ENCODE measurements around the gene RGS17.

RGS17 gene

DNA sequence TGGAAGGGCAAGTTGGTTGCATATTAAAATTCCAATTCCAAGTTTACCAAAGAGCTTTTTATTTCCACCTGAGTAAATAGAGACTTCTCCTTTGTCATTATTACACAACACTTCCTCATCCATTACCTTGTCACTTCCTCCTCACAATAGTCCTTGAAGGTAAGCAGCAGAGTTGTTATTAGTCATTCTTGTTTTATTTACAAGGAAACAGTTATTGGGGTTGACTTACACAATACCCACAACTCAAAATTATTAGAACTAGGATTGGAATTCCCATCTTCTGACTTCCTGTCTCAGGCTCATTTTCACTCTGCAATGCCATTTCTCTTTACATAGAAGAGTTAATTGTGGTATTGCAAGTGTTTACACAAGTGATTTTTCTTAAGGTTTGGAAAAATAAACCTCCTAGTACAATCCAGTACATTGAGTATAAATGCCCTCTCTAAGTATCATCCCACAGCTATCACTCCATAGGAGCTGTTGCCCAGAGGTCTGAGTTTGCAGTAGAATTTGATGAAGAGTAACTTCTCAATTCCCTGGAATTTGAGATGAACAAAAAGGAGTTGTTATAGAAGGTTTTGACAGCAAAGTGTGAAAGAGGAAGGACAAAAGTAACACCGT lies 99.6 kb downstream of the RGS17 start:
- H3K4me3 ChIP-seq (ENCODE audit: low read depth, low read length), result no peak overlapping the region
- TF ChIP-seq, protein P1, sequence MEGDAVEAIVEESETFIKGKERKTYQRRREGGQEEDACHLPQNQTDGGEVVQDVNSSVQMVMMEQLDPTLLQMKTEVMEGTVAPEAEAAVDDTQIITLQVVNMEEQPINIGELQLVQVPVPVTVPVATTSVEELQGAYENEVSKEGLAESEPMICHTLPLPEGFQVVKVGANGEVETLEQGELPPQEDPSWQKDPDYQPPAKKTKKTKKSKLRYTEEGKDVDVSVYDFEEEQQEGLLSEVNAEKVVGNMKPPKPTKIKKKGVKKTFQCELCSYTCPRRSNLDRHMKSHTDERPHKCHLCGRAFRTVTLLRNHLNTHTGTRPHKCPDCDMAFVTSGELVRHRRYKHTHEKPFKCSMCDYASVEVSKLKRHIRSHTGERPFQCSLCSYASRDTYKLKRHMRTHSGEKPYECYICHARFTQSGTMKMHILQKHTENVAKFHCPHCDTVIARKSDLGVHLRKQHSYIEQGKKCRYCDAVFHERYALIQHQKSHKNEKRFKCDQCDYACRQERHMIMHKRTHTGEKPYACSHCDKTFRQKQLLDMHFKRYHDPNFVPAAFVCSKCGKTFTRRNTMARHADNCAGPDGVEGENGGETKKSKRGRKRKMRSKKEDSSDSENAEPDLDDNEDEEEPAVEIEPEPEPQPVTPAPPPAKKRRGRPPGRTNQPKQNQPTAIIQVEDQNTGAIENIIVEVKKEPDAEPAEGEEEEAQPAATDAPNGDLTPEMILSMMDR (IDR thresholded peaks at IDR 0.05; ENCODE audit: insufficient read depth, low read length, missing control alignments), result no peak
- POLR2A ChIA-PET, result no interaction called here
- CTCF ChIA-PET, result interaction anchor here (0.8 to 4.5 kb wide), 12 partner anchors 13 to 1122 kb away, joined by 3 to 69 read pairs (median 3); no protein-coding TSS in a partner anchor
- DNase-seq (ENCODE audit: low read depth, low spot score), result no peak

DNA sequence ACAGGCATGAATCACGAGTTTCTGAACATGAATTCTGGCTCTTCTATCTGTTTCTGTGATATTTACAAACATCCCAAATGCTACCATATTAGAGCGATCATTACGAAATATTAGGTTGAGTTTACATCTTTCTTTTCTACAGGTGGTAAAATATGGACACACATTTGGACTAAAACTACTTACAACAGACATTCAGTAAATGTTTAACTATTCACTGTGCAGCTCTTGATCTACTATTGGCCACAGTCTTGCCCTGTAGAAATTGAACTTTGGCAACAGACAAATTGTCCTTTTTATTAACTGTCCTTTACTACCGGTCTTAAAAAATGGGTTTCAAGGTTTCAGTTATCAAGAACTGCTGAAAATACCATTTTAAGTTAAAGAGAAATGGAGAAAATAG lies 102.1 kb downstream of the RGS17 start:
- TF ChIP-seq, protein P1 (IDR thresholded peaks at IDR 0.05; ENCODE audit: insufficient read depth, low read length, missing control alignments), result no peak
- CTCF ChIA-PET, result interaction anchor here (1.4 kb wide), 1 partner anchor 82 kb away, joined by 4 read pairs; no protein-coding TSS in a partner anchor
- no peak overlapping the region for H3K4me3 ChIP-seq (ENCODE audit: low read depth, low read length)
- POLR2A ChIA-PET, result interaction anchor here (0.6 kb wide), 1 partner anchor 106 kb away, joined by 3 read pairs; no protein-coding TSS in a partner anchor
- DNase-seq (ENCODE audit: low read depth, low spot score), result no peak

DNA sequence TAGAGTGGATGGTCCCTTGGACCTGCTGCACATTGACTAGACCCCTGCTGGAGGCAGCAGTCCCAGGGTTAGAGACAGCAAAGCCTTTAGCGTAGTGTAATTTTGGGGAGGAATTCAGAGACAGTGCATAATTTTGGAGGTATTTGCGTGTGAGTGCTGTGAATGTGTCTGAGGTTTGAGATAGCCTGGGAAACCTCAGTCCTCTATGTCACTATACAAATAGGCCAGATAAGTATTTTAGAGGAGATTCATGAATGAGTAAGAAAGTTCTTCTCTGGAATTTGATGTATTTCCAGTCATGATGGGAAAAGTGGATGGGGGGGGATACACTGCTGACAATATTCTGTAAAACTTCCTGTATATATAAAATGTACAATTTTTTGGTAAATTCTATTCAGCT lies 102.8 kb downstream of the RGS17 start:
- DNase-seq (ENCODE audit: low read depth, low spot score), result no peak
- ChIA-PET CTCF (interaction anchor here (1.4 kb wide), 1 partner anchor 82 kb away, joined by 4 read pairs; no protein-coding TSS in a partner anchor), POLR2A (interaction anchor here (0.6 kb wide), 1 partner anchor 107 kb away, joined by 3 read pairs; no protein-coding TSS in a partner anchor)
- no peak overlapping the region for H3K4me3 ChIP-seq (ENCODE audit: low read depth, low read length)
- TF ChIP-seq, protein P1 (IDR thresholded peaks at IDR 0.05; ENCODE audit: insufficient read depth, low read length, missing control alignments), result no peak

DNA sequence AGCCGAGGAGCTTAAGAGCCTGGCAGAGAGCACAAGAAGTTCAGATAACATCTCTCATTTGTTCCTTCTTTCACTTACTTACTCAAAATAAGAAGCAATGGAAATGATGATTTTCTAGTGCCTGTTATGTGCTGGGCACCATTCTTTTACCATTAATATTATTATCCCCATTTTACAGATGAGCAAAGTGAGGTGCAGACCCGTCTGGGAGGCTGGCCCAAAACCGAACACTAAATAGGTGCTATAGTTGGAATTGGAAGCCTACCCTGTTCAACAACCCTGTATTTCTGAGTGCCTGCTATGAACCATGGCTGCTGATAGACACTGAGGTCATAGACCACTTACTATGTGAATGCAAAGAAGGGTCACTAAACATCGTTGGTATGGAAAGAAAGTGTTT lies 103.6 kb downstream of the RGS17 start:
- no peak for DNase-seq (ENCODE audit: low read depth, low spot score)
- no peak overlapping the region for H3K4me3 ChIP-seq (ENCODE audit: low read depth, low read length)
- TF ChIP-seq, protein P1 (IDR thresholded peaks at IDR 0.05; ENCODE audit: insufficient read depth, low read length, missing control alignments), result no peak
- CTCF ChIA-PET, result interaction anchor here (1.4 to 3.2 kb wide), 3 partner anchors 14 to 75 kb away, joined by 3 to 12 read pairs (median 9); no protein-coding TSS in a partner anchor
- POLR2A ChIA-PET, result no interaction called here

DNA sequence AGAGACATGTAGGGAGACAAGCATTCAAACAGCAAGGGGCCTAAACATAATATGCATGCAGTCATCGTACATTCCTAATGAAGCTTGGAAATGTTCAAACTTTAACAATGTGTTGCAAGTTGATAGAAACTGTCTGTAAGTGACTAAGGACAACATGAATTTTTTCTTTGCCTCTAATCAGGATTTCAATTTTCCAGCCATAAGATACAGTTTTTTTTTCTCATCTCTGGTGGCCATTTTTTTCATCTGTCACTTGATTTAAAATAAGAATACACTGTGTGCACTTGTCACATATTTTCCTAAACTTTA lies 106.4 kb downstream of the RGS17 start:
- TF ChIP-seq, protein P1 (IDR thresholded peaks at IDR 0.05; ENCODE audit: insufficient read depth, low read length, missing control alignments), result no peak
- ChIA-PET CTCF (interaction anchor here (0.6 to 3.2 kb wide), 24 partner anchors 8 to 1405 kb away, joined by 3 to 20 read pairs (median 4); partner anchors contain the start of gene FBXO5), POLR2A (no interaction called here)
- no peak overlapping the region for H3K4me3 ChIP-seq (ENCODE audit: low read depth, low read length)
- DNase-seq (ENCODE audit: low read depth, low spot score), result no peak

DNA sequence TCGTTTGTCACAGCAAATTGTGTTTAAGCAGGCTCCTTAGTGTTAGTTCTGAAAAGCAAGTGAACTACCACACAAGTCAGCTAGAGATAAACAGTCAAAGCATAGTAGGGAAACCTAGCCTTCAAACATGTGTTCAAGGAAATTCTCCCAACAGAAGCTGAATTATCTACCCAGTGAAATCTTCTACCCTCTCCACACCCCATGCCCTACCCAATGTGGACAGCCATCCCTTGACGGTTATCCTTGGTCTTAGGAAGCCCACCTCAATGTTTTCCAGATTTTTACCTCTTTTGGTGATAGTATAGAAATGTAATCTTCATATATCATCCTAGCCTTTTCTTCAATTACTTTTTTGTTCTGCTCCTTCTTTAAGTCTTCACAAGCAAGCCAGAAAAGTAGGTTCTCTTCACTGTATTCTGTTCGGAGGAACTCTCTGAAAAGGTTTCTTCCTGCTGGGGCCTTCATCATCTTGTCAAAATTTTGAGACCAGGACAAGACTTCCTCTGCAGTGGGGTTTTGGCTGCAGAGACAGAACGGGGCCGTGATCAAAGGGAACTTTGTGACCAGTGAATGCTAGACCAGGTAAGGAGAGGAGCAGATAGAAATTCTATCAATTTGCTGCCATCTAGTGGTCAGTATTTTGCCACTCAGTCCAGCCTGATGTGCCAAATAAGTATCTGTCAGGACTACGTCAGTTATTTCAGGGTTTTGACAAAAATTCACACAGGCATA lies 106.9 kb downstream of the RGS17 start:
- ChIA-PET POLR2A (no interaction called here), CTCF (interaction anchor here (0.6 to 3.2 kb wide), 27 partner anchors 7 to 1405 kb away, joined by 3 to 20 read pairs (median 4); no protein-coding TSS in a partner anchor)
- TF ChIP-seq, protein P1 (IDR thresholded peaks at IDR 0.05; ENCODE audit: insufficient read depth, low read length, missing control alignments), result peak; percentile 65
- H3K4me3 ChIP-seq (ENCODE audit: low read depth, low read length), result no peak overlapping the region
- DNase-seq (ENCODE audit: low read depth, low spot score), result no peak
